Posterior cingulate gyrus (tissue), 11 donors: Measurements from ENCODE around the gene MTFR2.

ENCODE experiments used
- DNase-seq, 10 donors: peaks; one replicate each; pipeline versions ENCODE4 v3.0.0 to v3.0.0-alpha.2; 2020 to 2021; ENCODE audit warnings: mixed read lengths in 3 of 10
- intact Hi-C: fragments of 100-400 bp; cut with DNase I; formaldehyde crosslinking; loops from one replicate; pipeline ENCODE4 v1.15.1; 2023

Gene MTFR2

GRCh38 chr6:136191606-136192312, 58.4 kb downstream of the MTFR2 start:
- DNase-seq = peak in 1 of 10 donors; percentile 64
- intact Hi-C loops = no loop called here

GRCh38 chr6:136189104-136189503, 61.0 kb downstream of the MTFR2 start:
- DNase-seq = no peak
- intact Hi-C loops = no loop called here

- intact Hi-C loops = no loop called here
These were observed 61.6 kb downstream of the MTFR2 start for GRCh38 chr6:136188486-136188885.

GRCh38 chr6:136186363-136186762, 63.7 kb downstream of the MTFR2 start:
- no peak for DNase-seq
- intact Hi-C loops = no loop called here

More at GRCh38 chr6:136188486-136188885, 61.6 kb downstream of the MTFR2 start:
- DNase-seq = no peak

GRCh38 chr6:136184738-136185137, 65.4 kb downstream of the MTFR2 start:
- DNase-seq = no peak
- intact Hi-C loops = no loop called here

DNA sequence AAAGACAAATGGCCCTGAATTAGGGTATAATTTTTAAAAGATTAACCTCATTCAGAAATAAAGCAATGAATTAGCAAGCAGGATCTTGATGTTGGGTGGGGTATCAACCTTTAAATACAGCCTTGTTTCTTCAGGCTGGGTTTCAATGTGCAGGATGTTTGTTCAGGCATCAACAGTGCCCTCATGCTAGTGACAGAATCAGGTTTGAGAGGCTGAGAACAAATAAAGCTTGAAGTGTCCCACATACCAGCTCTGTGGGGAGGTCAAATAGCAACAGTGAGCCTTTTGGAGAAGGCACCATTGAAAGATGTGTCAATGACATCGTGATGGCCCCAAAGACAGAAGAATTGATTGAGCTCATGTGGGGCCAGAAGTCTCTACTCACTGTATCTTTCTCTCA, 68.2 kb downstream of the MTFR2 start:
- intact Hi-C loops = no loop called here

GRCh38 chr6:136181512-136181833, 68.6 kb downstream of the MTFR2 start:
- intact Hi-C loops = no loop called here
- no peak for DNase-seq

More for the DNA sequence above, 68.2 kb downstream of the MTFR2 start:
- no peak for DNase-seq
